Measurements from ENCODE around the gene PEBP1. TPM values are rescaled to one million over a fixed set of nuclear protein-coding genes. Genes with fewer than 3 reads are reported as not detected.

The PEBP1 gene
- total RNA-seq (2014; rRNA removed) = 313 and 368 TPM in 2 replicates
- percentile 90 among the genes with signal in this experiment for Bru-seq, nascent RNA
- percentile 96 among the genes with signal in this experiment for BruChase-seq, experiment 1, labeled RNA remaining after a 6-hour chase
- BruChase-seq, experiment 2, labeled RNA remaining after a 2-hour chase = percentile 89 among the genes with signal in this experiment
- long read RNA-seq, transcript PEBP1-201 (4 exons, 1,697 nt) = major isoform, 479 of 588 reads
- long read RNA-seq, partial matches to known transcripts = 101 of 588 reads
- long read RNA-seq, other reads (novel, unspliced or antisense) = 8 of 588 reads

DNA sequence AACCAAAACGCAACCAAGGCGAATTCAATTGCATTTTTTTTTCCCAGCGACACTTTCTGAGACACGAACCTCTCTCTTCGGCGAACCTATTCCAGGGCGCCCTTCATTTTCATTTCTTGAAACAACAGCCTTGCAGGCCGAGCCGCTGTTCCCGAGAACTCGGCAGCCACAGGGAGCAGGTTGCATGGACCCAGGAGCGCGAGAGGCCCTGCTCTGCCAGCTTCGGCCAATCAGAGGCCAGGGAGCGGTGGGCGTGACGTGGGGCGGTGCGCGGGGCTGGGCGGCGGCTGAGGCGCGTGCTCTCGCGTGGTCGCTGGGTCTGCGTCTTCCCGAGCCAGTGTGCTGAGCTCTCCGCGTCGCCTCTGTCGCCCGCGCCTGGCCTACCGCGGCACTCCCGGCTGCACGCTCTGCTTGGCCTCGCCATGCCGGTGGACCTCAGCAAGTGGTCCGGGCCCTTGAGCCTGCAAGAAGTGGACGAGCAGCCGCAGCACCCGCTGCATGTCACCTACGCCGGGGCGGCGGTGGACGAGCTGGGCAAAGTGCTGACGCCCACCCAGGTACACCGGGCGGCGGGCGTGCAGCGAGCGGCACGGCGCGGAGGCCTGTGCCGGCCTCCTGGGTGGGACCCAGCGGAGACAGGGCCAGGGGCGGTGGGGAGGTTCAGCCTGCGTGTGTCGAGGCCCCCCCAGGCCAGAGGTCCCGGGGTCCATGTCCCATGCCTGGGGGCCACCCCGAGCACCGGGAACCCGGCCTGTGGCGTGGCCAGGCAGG, at the start of gene PEBP1:
TSS of gene PEBP1 (plus strand) at position 337 of the 771 bp plus-strand sequence. CDS start at position 423, 86 bp downstream.
- Histone ChIP-seq H3F3A (ENCODE audit: low read length, unreplicated experiment) (no peaks in the 10 kb centered on the region), H3K9me2 (replicated peaks; ENCODE audit: low read length) (no peaks in the 10 kb centered on the region), H3K36me3 (ENCODE audit: low read depth, low read length) (peaks cover 22% of the 10 kb centered on the region), H3K4me1 (ENCODE audit: insufficient read depth, low read length) (peaks cover 28% of the 10 kb centered on the region), H3K9ac (ENCODE audit: low read length) (peak within 1 kb of the TSS; percentile 94), H3K4me3 (ENCODE audit: low read length) (peak within 1 kb of the TSS; percentile 97), H3K79me2 (ENCODE audit: low read length) (peaks cover 46% of the 10 kb centered on the region), H3K4me2 (ENCODE audit: low read length) (peak within 1 kb of the TSS; percentile 93), H3K27me3 (ENCODE audit: low read length) (no peaks in the 10 kb centered on the region), H3K27ac (ENCODE audit: low read length) (0 out of 2 replicates have a peak within 1 kb of the TSS, but pooled peaks have one; percentile 1), H4K20me1 (ENCODE audit: low read length) (peaks cover 14% of the 10 kb centered on the region; the same call in 1 of the 2 replicates), H2AFZ (ENCODE audit: low read length) (peak within 1 kb of the TSS; percentile 99), H3K9me3 (ENCODE audit: low read length) (no peaks in the 10 kb centered on the region)
- peak; percentile 97 for ATAC-seq
- ChIA-PET CTCF (interaction anchor here (0.5 to 1.1 kb wide), 6 partner anchors 11 to 174 kb away, joined by 3 to 9 read pairs (median 4); no protein-coding TSS in a partner anchor), POLR2A (ENCODE audit: unreplicated experiment) (interaction anchor here (0.5 to 0.6 kb wide), 5 partner anchors 15 to 1722 kb away, joined by 3 to 5 read pairs (median 3); no protein-coding TSS in a partner anchor)
- no TSS peak for BruUV-seq (replicated peaks)
- peak; percentile 95 for DNase-seq
- intact Hi-C loops (cut with micrococcal nuclease) = loop anchor here (2.0 to 5.0 kb wide), 2 partner anchors 31 to 74 kb away; partner anchors contain the start of genes VSIG10 and WSB2
- peak; percentile 87 for TF ChIP-seq EZH2phosphoT487 (IDR thresholded peaks at IDR 0.05; ENCODE audit: borderline replicate concordance, low read length)
- no peak for TF ChIP-seq EZH2 (IDR thresholded peaks at IDR 0.05; ENCODE audit: low read length, unreplicated experiment)
- TF ChIP-seq, protein P1, sequence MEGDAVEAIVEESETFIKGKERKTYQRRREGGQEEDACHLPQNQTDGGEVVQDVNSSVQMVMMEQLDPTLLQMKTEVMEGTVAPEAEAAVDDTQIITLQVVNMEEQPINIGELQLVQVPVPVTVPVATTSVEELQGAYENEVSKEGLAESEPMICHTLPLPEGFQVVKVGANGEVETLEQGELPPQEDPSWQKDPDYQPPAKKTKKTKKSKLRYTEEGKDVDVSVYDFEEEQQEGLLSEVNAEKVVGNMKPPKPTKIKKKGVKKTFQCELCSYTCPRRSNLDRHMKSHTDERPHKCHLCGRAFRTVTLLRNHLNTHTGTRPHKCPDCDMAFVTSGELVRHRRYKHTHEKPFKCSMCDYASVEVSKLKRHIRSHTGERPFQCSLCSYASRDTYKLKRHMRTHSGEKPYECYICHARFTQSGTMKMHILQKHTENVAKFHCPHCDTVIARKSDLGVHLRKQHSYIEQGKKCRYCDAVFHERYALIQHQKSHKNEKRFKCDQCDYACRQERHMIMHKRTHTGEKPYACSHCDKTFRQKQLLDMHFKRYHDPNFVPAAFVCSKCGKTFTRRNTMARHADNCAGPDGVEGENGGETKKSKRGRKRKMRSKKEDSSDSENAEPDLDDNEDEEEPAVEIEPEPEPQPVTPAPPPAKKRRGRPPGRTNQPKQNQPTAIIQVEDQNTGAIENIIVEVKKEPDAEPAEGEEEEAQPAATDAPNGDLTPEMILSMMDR (conservative IDR thresholded peaks at IDR 0.05; ENCODE audit: low read depth, low read length) = no peak

DNA sequence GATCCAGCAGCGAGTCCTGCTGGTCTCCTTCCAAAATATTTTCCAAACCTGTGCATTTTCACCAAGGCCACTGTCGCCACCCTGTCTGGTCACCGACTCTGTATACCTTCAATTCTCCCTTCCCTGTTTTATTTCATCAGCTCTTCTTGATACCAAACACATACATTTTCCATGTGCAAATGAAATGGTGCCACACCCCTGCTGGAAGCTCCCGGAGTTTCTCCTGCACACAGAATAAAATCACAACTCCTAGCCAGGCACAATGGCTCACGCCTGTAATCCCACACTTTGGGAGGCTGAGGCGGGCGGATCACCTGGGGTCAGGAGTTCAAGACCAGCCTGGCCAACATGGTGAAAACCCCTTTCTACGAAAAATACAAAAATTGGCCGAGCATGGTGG, 46.1 kb upstream of the PEBP1 start:
- no peaks in the 10 kb centered on the region for H4K20me1 ChIP-seq (ENCODE audit: low read length)
- ChIA-PET POLR2A (ENCODE audit: unreplicated experiment) (no interaction called here), CTCF (no interaction called here)
- no peaks in the 10 kb centered on the region for H3F3A ChIP-seq (ENCODE audit: low read length, unreplicated experiment)
- no peaks in the 10 kb centered on the region for H3K27me3 ChIP-seq (ENCODE audit: low read length)
- no TSS peak for BruUV-seq (replicated peaks)
- TF ChIP-seq EZH2 (IDR thresholded peaks at IDR 0.05; ENCODE audit: low read length, unreplicated experiment) (no peak), EZH2phosphoT487 (IDR thresholded peaks at IDR 0.05; ENCODE audit: borderline replicate concordance, low read length) (no peak)
- TF ChIP-seq, protein P1 (conservative IDR thresholded peaks at IDR 0.05; ENCODE audit: low read depth, low read length) = no peak
- H2AFZ ChIP-seq (ENCODE audit: low read length) = no peak overlapping the region
- no peak overlapping the region for H3K4me3 ChIP-seq (ENCODE audit: low read length)
- H3K27ac ChIP-seq (ENCODE audit: low read length) = no peak overlapping the region
- H3K36me3 ChIP-seq (ENCODE audit: low read depth, low read length) = no peaks in the 10 kb centered on the region
- ATAC-seq (no peak), DNase-seq (no peak)
- H3K4me2 ChIP-seq (ENCODE audit: low read length) = no peak overlapping the region
- no peaks in the 10 kb centered on the region for H3K79me2 ChIP-seq (ENCODE audit: low read length)
- no peaks in the 10 kb centered on the region for H3K9me2 ChIP-seq (replicated peaks; ENCODE audit: low read length)
- H3K4me1 ChIP-seq (ENCODE audit: insufficient read depth, low read length) = peaks cover 3% of the 10 kb centered on the region; the same call in 1 of the 2 replicates
- H3K9ac ChIP-seq (ENCODE audit: low read length) = no peak overlapping the region
- H3K9me3 ChIP-seq (ENCODE audit: low read length) = no peaks in the 10 kb centered on the region
- intact Hi-C loops (cut with micrococcal nuclease) = no loop called here

Data from PC-3 (cell line).